ENCODE data around the gene SFMBT2. TPM values are rescaled to one million over a fixed set of nuclear protein-coding genes. Genes with fewer than 3 reads are reported as not detected.

The SFMBT2 gene
- total and polyA plus RNA-seq, 2 of the 13 experiments (the other 11 are each of a cell fraction or from before 2014, with no cell fraction given) = 0.01 to 0.02 TPM

GRCh38 chr10:7409045-7409731, 1.6 kb downstream of the SFMBT2 start:
- H3K4me1 ChIP-seq (ENCODE audit: insufficient read depth, low read length) = no peaks in the 10 kb centered on the region
- WGBS (ENCODE audit: low lambda C conversion rate) = 17% methylated on average over 23 of the region's 38 CpGs
- no peak for FAIRE-seq
- no peaks in the 10 kb centered on the region for H3K9me3 ChIP-seq (ENCODE audit: low read length)
- ChIA-PET CTCF (ENCODE audit: low intra/inter-chr PET ratio, low total read pairs) (no interaction called here), POLR2A (no interaction called here)
- in situ Hi-C loops (cut with HindIII; ENCODE audit: extremely low pct_ligation_motif_present, low pct_unique_long_range_greater_than_20kb) (no loop called here), intact Hi-C loops (cut with micrococcal nuclease; ENCODE audit: unreplicated experiment) (no loop called here)
- H3K4me2 ChIP-seq (ENCODE audit: low read depth, low read length) = no peak overlapping the region
- peaks cover 4 to 34% of the 10 kb centered on the region in 2 experiments; a peak in 4 of 5 replicates for H3K27me3 ChIP-seq (ENCODE audit: control insufficient read depth in 1 of 2, insufficient read depth in 2 of 2, low read length in 2 of 2)
- no TSS peak for BruUV-seq (replicated peaks)
- H2AFZ ChIP-seq (ENCODE audit: low read length) = no peak overlapping the region
- no peaks in the 10 kb centered on the region for H3K79me2 ChIP-seq (ENCODE audit: insufficient read depth, low read length)
- H3K27ac ChIP-seq (ENCODE audit: extremely low read length, insufficient read depth, low read length) = no peak overlapping the region
- no peak overlapping the region for H3K9ac ChIP-seq (ENCODE audit: insufficient read depth, low read depth, low read length)
- no peak for TF ChIP-seq ADNP (CRISPR knock-in tag; IDR thresholded peaks at IDR 0.05)
- no peak for TF ChIP-seq TRAFD1 (CRISPR knock-in tag; IDR thresholded peaks at IDR 0.05; ENCODE audit: borderline replicate concordance)
- no peak for TF ChIP-seq ZNF232 (CRISPR knock-in tag; IDR thresholded peaks at IDR 0.05; ENCODE audit: borderline replicate concordance)
- no peak for TF ChIP-seq ZNF501 (CRISPR knock-in tag; IDR thresholded peaks at IDR 0.05)
- no peak for TF ChIP-seq NR3C1 (CRISPR knock-in tag; IDR thresholded peaks at IDR 0.05)
- TF ChIP-seq XBP1 (CRISPR knock-in tag; IDR thresholded peaks at IDR 0.05) = no peak
- no peak for TF ChIP-seq HDAC2 (CRISPR knock-in tag; IDR thresholded peaks at IDR 0.05)
- no peak for TF ChIP-seq ZNF589 (CRISPR knock-in tag; conservative IDR thresholded peaks at IDR 0.05)
- no peak for TF ChIP-seq ZBTB42 (CRISPR knock-in tag; IDR thresholded peaks at IDR 0.05)
- TF ChIP-seq FOXM1 (CRISPR knock-in tag; IDR thresholded peaks at IDR 0.05) = no peak
- TF ChIP-seq PPARG (CRISPR knock-in tag; conservative IDR thresholded peaks at IDR 0.05) = no peak
- no peak for TF ChIP-seq STAT5B (CRISPR knock-in tag; IDR thresholded peaks at IDR 0.05)
- no peak for ATAC-seq
- no peaks in the 10 kb centered on the region for H4K20me1 ChIP-seq (ENCODE audit: insufficient read depth, low read length)
- no peak overlapping the region for H3K4me3 ChIP-seq (replicated peaks in 1 of 3; ENCODE audit: insufficient read depth in 1 of 3, low read depth in 2 of 3, low read length in 3 of 3)
- no peak for DNase-seq (ENCODE audit: low spot score)
- no peaks in the 10 kb centered on the region for H3K36me3 ChIP-seq (replicated peaks in 1 of 2; ENCODE audit: control insufficient read depth in 1 of 2, insufficient read depth in 2 of 2, low read length in 2 of 2)

Data from HepG2 (cell line).